K562 (cell line): ENCODE measurements around the gene CDPF1. TPM values are rescaled to one million over a fixed set of nuclear protein-coding genes. Genes with fewer than 3 reads are reported as not detected.
A peak's percentile ranks its signal among the peaks of the same experiment; 100 is the strongest.

ENCODE experiments used
- BRD4 ChIP-seq: fragments of 200-600 bp; sonication (generic); IDR thresholded peaks from 2 replicates; pipeline ENCODE4 v1.6.1; 2017; ENCODE audit warnings: inconsistent platforms
- CAMTA2 ChIP-seq: fragments of 250-450 bp; sonication (Bioruptor Pico); conservative IDR thresholded peaks from 2 replicates; pipeline ENCODE4 v1.5.1; 2022
- CBX3 ChIP-seq, 2 experiments: IDR thresholded peaks; 1 replicate in 1 of 2; 2 replicates in 1 of 2; pipeline ENCODE4 v1.6.1; 2012; ENCODE audit warnings: inconsistent platforms in 2 of 2, low read length in 2 of 2, borderline replicate concordance in 1 of 2, control low read depth in 1 of 2
- CREB3L1 ChIP-seq: fragments of 450-650 bp; IDR thresholded peaks from 2 replicates; pipeline ENCODE4 v1.6.1; 2014; ENCODE audit warnings: low read depth, mild to moderate bottlenecking, moderate library complexity, borderline replicate concordance
- DEAF1 ChIP-seq: fragments of 450-650 bp; formaldehyde crosslinking; IDR thresholded peaks from 2 replicates; pipeline ENCODE4 v1.4.0; 2020; ENCODE audit warnings: mild to moderate bottlenecking, moderate library complexity
- ELF1 ChIP-seq: fragments of 200-800 bp; sonication (Bioruptor generic); IDR thresholded peaks from 2 replicates; pipeline ENCODE4 v1.6.1; 2016; ENCODE audit warnings: missing genetic modification characterization, missing compliant biosample characterization
- HES1 ChIP-seq: fragments of 450-650 bp; IDR thresholded peaks from 2 replicates; pipeline ENCODE4 v1.6.1; 2016; ENCODE audit warnings: low read depth, mild to moderate bottlenecking, moderate library complexity
- MTA2 ChIP-seq: fragments of 450-650 bp; IDR thresholded peaks from 2 replicates; pipeline ENCODE4 v1.6.1; 2016; ENCODE audit warnings: low read depth
- MTA3 ChIP-seq: fragments of 450-650 bp; formaldehyde crosslinking; IDR thresholded peaks from 2 replicates; pipeline ENCODE4 v1.6.1; 2017; ENCODE audit warnings: mild to moderate bottlenecking, borderline replicate concordance
- NCOA1 ChIP-seq: fragments of 450-650 bp; IDR thresholded peaks from 2 replicates; pipeline ENCODE4 v1.6.1; 2016; ENCODE audit warnings: low read depth
- NFE2 ChIP-seq: IDR thresholded peaks from 2 replicates; pipeline ENCODE4 v1.6.1; 2014; ENCODE audit warnings: antibody characterized with exemption, low read depth
- NFE2L1 ChIP-seq: fragments of 450-650 bp; IDR thresholded peaks from 2 replicates; pipeline ENCODE4 v1.6.1; 2016; ENCODE audit warnings: missing genetic modification characterization, low read depth, mild to moderate bottlenecking, missing compliant biosample characterization, moderate library complexity, borderline replicate concordance
- PRPF4 ChIP-seq: fragments of 200-400 bp; formaldehyde crosslinking; IDR thresholded peaks from one replicate; pipeline ENCODE4 v1.6.1; 2017; ENCODE audit warnings: low read length, low read depth, mild to moderate bottlenecking; ENCODE audit not compliant: insufficient read depth, poor library complexity, severe bottlenecking
- PURB ChIP-seq: sonication (generic); formaldehyde crosslinking; IDR thresholded peaks from 2 replicates; pipeline ENCODE4 v1.9.0; 2021; ENCODE audit warnings: low read depth, mild to moderate bottlenecking, missing genetic modification reagents
- SLC30A9 ChIP-seq: fragments of 250-450 bp; sonication (Bioruptor Pico); IDR thresholded peaks from 2 replicates; pipeline ENCODE4 v1.8.0; 2022; ENCODE audit warnings: mild to moderate bottlenecking, moderate library complexity
- TEAD4 ChIP-seq, 2 experiments: sonication (generic) in 1 of 2; formaldehyde crosslinking in 1 of 2; IDR thresholded peaks; 2 replicates each; pipeline versions ENCODE4 v1.6.1 to v1.8.0; 2012 to 2022; ENCODE audit warnings: borderline replicate concordance in 1 of 2, inconsistent platforms in 1 of 2, low read length in 1 of 2, mild to moderate bottlenecking in 1 of 2, missing genetic modification reagents in 1 of 2
- ZBED1 ChIP-seq: IDR thresholded peaks from 2 replicates; pipeline ENCODE4 v1.6.1; 2014
- ZFP1 ChIP-seq: fragments of 450-650 bp; formaldehyde crosslinking; IDR thresholded peaks from 2 replicates; pipeline ENCODE4 v1.4.0; 2020; ENCODE audit warnings: mild to moderate bottlenecking, mixed read lengths
- ZNF232 ChIP-seq: sonication (generic); formaldehyde crosslinking; IDR thresholded peaks from 2 replicates; pipeline ENCODE4 v1.8.0; 2022; ENCODE audit warnings: mild to moderate bottlenecking, missing genetic modification reagents
- ZNF766 ChIP-seq: fragments of 200-800 bp; sonication (Bioruptor generic); conservative IDR thresholded peaks from 2 replicates; pipeline ENCODE4 v1.6.1; 2016; ENCODE audit warnings: missing genetic modification characterization, missing compliant biosample characterization
- polyA plus RNA-seq, 8 experiments: library from polyadenylated mRNA; depleted of rRNA in 4 of 8; stranded (reverse) in 5 of 8; unstranded in 3 of 8; fragments of >200 nt; fragmentation: Nextera tagmentation in 2 of 8; fragmentation: Illumina TruSeq in 1 of 8; extraction: Ambion mirVana in 2 of 8; extraction: Trizol in 1 of 8; gene quantifications; 2 replicates each; pipeline versions ENCODE4 v1.2.1 to v1.2.3, GENCODE V29; 2011 to 2014; ENCODE audit warnings: inconsistent platforms in 1 of 8, missing spikeins in 1 of 8
- total RNA-seq, 7 experiments: library from RNA; depleted of rRNA in 6 of 7; stranded (reverse); fragments of >200 nt in 6 of 7; fragmentation: Illumina TruSeq in 2 of 7; extraction: Trizol in 2 of 7; gene quantifications; 2 replicates each; pipeline versions ENCODE4 v1.2.1 to v1.2.3, GENCODE V29; 2011 to 2021; ENCODE audit warnings: low replicate concordance in 1 of 7
- TF ChIP-seq, protein P1 (sequence below): IDR thresholded peaks from 2 replicates; pipeline ENCODE4 v1.6.1; 2014; ENCODE audit warnings: antibody characterized with exemption
- TF ChIP-seq, protein P2 (sequence below): fragments of 250-450 bp; sonication (Bioruptor Pico); IDR thresholded peaks from 2 replicates; pipeline ENCODE4 v1.8.0; 2022; ENCODE audit warnings: moderate library complexity, mild to moderate bottlenecking, inconsistent platforms

CDPF1 gene
- total and polyA plus RNA-seq, 9 of the 15 experiments (the other 6 are each of a cell fraction or from before 2014, with no cell fraction given), result 0.84 to 19.5 (median 9.1) TPM

DNA sequence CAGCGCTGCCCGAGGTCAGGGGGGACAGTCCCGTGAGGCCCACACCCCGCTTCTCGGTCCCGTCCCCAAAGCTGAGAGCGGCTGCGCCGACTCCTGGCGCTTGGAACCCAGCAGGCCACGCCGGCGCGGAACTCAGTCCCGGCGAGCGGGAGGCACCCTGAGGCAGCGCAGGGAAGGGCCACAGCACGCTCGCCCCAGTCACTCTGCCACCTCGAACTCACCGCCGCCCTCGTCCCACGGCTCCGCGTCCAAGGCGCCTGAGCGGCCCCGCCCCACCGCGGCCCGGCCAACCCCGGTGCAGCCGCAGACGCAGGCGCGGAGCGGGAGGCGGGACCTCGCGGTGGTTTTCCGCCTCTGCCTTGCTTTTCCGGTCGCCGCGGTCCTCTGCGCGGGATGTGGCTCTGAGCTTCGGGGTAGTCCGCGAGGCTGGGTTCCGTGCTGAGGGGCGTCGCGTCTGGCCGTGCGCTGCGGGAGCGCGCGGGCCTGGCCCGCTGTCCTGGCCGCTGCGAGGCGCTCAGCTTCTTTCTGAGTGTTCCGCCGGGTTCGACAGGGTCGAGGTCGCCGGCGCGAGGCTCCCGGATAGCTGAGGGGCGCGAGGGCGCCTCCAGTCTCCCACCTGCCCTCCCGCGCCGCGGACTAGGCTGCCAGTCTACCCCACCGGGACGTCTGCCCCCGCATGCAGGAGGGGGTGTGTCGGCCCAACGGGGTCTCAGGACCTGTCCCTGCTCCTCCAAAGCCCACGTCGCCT lies at the start of gene CDPF1 (continued):
- TF ChIP-seq PURB (CRISPR knock-in tag) (no peak), HES1 (no peak), ZNF232 (CRISPR knock-in tag) (no peak; the same call in 1 of the 2 replicates), NCOA1 (no peak), CAMTA2 (CRISPR knock-in tag) (no peak), TEAD4 (IDR thresholded peaks at IDR 0.05; ENCODE audit: low read length) (no peak), TEAD4 (CRISPR knock-in tag; IDR thresholded peaks at IDR 0.05; ENCODE audit: borderline replicate concordance) (no peak), NFE2 (no peak), CBX3 (IDR thresholded peaks at IDR 0.05; ENCODE audit: borderline replicate concordance in 1 of 2, low read length in 2 of 2) (no peak), DEAF1 (no peak), ELF1 (peak; percentile 42; the same call in 1 of the 2 replicates), NFE2L1 (tag) (no peak), CREB3L1 (peak; percentile 43; the same call in 1 of the 2 replicates), ZFP1 (CRISPR knock-in tag) (no peak), MTA2 (no peak), MTA3 (peak; percentile 79; the same call in 1 of the 2 replicates), ZBED1 (no peak), ZNF766 (CRISPR knock-in tag) (no peak), PRPF4 (no peak), BRD4 (no peak), SLC30A9 (no peak)
- TF ChIP-seq, protein P1, sequence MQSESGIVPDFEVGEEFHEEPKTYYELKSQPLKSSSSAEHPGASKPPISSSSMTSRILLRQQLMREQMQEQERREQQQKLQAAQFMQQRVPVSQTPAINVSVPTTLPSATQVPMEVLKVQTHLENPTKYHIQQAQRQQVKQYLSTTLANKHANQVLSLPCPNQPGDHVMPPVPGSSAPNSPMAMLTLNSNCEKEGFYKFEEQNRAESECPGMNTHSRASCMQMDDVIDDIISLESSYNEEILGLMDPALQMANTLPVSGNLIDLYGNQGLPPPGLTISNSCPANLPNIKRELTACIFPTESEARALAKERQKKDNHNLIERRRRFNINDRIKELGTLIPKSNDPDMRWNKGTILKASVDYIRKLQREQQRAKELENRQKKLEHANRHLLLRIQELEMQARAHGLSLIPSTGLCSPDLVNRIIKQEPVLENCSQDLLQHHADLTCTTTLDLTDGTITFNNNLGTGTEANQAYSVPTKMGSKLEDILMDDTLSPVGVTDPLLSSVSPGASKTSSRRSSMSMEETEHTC, result no peak
- TF ChIP-seq, protein P2, sequence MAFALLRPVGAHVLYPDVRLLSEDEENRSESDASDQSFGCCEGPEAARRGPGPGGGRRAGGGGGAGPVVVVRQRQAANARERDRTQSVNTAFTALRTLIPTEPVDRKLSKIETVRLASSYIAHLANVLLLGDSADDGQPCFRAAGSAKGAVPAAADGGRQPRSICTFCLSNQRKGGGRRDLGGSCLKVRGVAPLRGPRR (CRISPR knock-in tag), result no peak
